MCF 10A (cell line): Measurements from ENCODE around the gene PHF1. TPM values are rescaled to one million over a fixed set of nuclear protein-coding genes. Genes with fewer than 3 reads are reported as not detected.

Experiments used
- BruUV-seq: library from RNA; stranded (reverse); fragments of 400-500 nt; replicated peaks from 2 replicates; lab custom pipeline; 2021; lab: Mats Ljungman, UMichigan
- CTCF ChIA-PET: fragments of 300-600 bp; sonication (Branson Sonifier 250); formaldehyde crosslinking; extraction: SDS; loops from one replicate; lab custom pipeline; 2021; ENCODE audit warnings: antibody characterized with exemption, inconsistent platforms; lab: Yijun Ruan, JAX
- POLR2A ChIA-PET: fragments of 300-600, 350-650 bp; sonication (Branson Sonifier 250); formaldehyde crosslinking; extraction: SDS; loops from one replicate; lab custom pipeline; 2020; ENCODE audit warnings: antibody characterized with exemption, inconsistent platforms; lab: Yijun Ruan, JAX
- DNase-seq: peaks from one replicate; pipeline ENCODE4 v3.0.0-alpha.2; 2018; ENCODE audit not compliant: unreplicated experiment
- H3K27ac Mint-ChIP-seq: one replicate; pipeline ENCODE4 v1.8.0; 2022; ENCODE audit warnings: mild to moderate bottlenecking, low read depth, mixed read lengths; ENCODE audit not compliant: unreplicated experiment
- H3K27me3 Mint-ChIP-seq: one replicate; pipeline ENCODE4 v1.8.0; 2022; ENCODE audit warnings: mixed read lengths; ENCODE audit not compliant: insufficient read depth, unreplicated experiment
- H3K36me3 Mint-ChIP-seq: one replicate; pipeline ENCODE4 v1.8.0; 2022; ENCODE audit warnings: mild to moderate bottlenecking, moderate library complexity, mixed read lengths; ENCODE audit not compliant: insufficient read depth, unreplicated experiment
- H3K4me1 Mint-ChIP-seq: one replicate; pipeline ENCODE4 v1.8.0; 2022; ENCODE audit warnings: mixed read lengths; ENCODE audit not compliant: insufficient read depth, unreplicated experiment
- H3K4me3 Mint-ChIP-seq: one replicate; pipeline ENCODE4 v1.8.0; 2022; ENCODE audit warnings: mild to moderate bottlenecking, moderate library complexity, mixed read lengths; ENCODE audit not compliant: unreplicated experiment
- H3K9me3 Mint-ChIP-seq: one replicate; pipeline ENCODE4 v1.8.0; 2022; ENCODE audit warnings: mixed read lengths; ENCODE audit not compliant: unreplicated experiment
- CTCF ChIP-seq: fragments of 200-600 bp; IDR thresholded peaks from one replicate; pipeline ENCODE4 v1.8.0; 2022; ENCODE audit warnings: antibody characterized with exemption, mild to moderate bottlenecking; ENCODE audit not compliant: unreplicated experiment
- intact Hi-C: fragments of 100-400 bp; cut with micrococcal nuclease; formaldehyde crosslinking; loops from 2 replicates; pipeline ENCODE4 v1.14.1; 2022
- total RNA-seq: library from RNA; stranded (reverse); gene quantifications from 2 replicates; pipeline ENCODE4 v1.2.3, GENCODE V29; 2022

Gene PHF1
- total RNA-seq, 1 experiment from 2014 or later: 28.9 TPM

GRCh38 chr6:33441457-33441856 is 30.6 kb downstream of the PHF1 start:
- Mint-ChIP-seq H3K27me3 (no peaks in the 10 kb centered on the region), H3K36me3 (peaks cover 14% of the 10 kb centered on the region), H3K27ac (no peak overlapping the region), H3K9me3 (no peaks in the 10 kb centered on the region), H3K4me1 (no peaks in the 10 kb centered on the region), H3K4me3 (no peak overlapping the region)
- ChIA-PET CTCF (no interaction called here), POLR2A (interaction anchor here (1.2 kb wide), 1 partner anchor 12 kb away, joined by 3 read pairs; no protein-coding TSS in a partner anchor)
- no peak for TF ChIP-seq CTCF
- DNase-seq: no peak
- no TSS peak for BruUV-seq
- intact Hi-C loops: no loop called here

GRCh38 chr6:33442283-33442682 is 31.5 kb downstream of the PHF1 start:
- Mint-ChIP-seq H3K27ac (no peak overlapping the region), H3K27me3 (no peaks in the 10 kb centered on the region), H3K36me3 (peaks cover 13% of the 10 kb centered on the region), H3K9me3 (no peaks in the 10 kb centered on the region), H3K4me3 (no peak overlapping the region), H3K4me1 (no peaks in the 10 kb centered on the region)
- POLR2A ChIA-PET: interaction anchor here (0.5 kb wide), 1 partner anchor 133 kb away, joined by 3 read pairs; no protein-coding TSS in a partner anchor
- no peak for DNase-seq
- intact Hi-C loops: no loop called here
- no peak for TF ChIP-seq CTCF
- no TSS peak for BruUV-seq
- CTCF ChIA-PET: interaction anchor here (0.6 kb wide), 1 partner anchor 18 kb away, joined by 3 read pairs; no protein-coding TSS in a partner anchor

- intact Hi-C loops: no loop called here
- ChIA-PET POLR2A (interaction anchor here (0.5 kb wide), 1 partner anchor 133 kb away, joined by 3 read pairs; no protein-coding TSS in a partner anchor), CTCF (no interaction called here)
- DNase-seq: no peak
- Mint-ChIP-seq H3K36me3 (peaks cover 18% of the 10 kb centered on the region), H3K4me1 (no peaks in the 10 kb centered on the region), H3K9me3 (no peaks in the 10 kb centered on the region), H3K27me3 (no peaks in the 10 kb centered on the region), H3K4me3 (no peak overlapping the region), H3K27ac (no peak overlapping the region)
- BruUV-seq: no TSS peak
- TF ChIP-seq CTCF: no peak
Observed at GRCh38 chr6:33443025-33443424, 32.2 kb downstream of the PHF1 start.

GRCh38 chr6:33443619-33444504 is 33.0 kb downstream of the PHF1 start:
- Mint-ChIP-seq H3K36me3 (peaks cover 22% of the 10 kb centered on the region), H3K27ac (no peak overlapping the region), H3K9me3 (no peaks in the 10 kb centered on the region), H3K4me1 (no peaks in the 10 kb centered on the region), H3K27me3 (no peaks in the 10 kb centered on the region), H3K4me3 (no peak overlapping the region)
- DNase-seq: no peak
- CTCF ChIA-PET: no interaction called here
- POLR2A ChIA-PET: interaction anchor here (1.0 to 1.4 kb wide), 2 partner anchors 9 to 11 kb away, joined by 3 read pairs; partner anchors contain the start of gene ZBTB9
- no peak for TF ChIP-seq CTCF
- no TSS peak for BruUV-seq
- intact Hi-C loops: no loop called here
